ENCODE results near the gene NAPB.

NAPB gene

GRCh38 chr20:23437126-23437899 is 16.0 kb upstream of the NAPB start:
- ATAC-seq: no peak

DNA sequence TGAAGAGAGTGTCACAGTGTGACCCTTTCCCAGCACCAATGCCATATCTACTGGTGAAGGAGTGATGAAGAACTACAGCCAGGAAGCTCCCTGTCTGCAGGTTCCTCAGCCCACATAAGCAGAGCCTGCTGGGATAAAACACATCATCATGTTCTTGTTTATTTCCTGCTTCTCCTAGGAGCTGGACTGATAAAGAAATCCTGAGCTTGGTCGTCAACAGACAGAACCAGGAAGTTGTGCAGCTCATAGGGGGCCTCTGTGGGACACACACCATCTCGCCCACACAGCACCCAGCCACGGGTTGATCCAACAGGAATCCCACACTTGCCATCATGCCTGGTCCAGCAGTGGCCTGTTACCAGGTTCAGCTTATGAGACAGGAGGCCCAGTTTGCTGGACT is 15.4 kb upstream of the NAPB start:
- ATAC-seq: no peak

DNA sequence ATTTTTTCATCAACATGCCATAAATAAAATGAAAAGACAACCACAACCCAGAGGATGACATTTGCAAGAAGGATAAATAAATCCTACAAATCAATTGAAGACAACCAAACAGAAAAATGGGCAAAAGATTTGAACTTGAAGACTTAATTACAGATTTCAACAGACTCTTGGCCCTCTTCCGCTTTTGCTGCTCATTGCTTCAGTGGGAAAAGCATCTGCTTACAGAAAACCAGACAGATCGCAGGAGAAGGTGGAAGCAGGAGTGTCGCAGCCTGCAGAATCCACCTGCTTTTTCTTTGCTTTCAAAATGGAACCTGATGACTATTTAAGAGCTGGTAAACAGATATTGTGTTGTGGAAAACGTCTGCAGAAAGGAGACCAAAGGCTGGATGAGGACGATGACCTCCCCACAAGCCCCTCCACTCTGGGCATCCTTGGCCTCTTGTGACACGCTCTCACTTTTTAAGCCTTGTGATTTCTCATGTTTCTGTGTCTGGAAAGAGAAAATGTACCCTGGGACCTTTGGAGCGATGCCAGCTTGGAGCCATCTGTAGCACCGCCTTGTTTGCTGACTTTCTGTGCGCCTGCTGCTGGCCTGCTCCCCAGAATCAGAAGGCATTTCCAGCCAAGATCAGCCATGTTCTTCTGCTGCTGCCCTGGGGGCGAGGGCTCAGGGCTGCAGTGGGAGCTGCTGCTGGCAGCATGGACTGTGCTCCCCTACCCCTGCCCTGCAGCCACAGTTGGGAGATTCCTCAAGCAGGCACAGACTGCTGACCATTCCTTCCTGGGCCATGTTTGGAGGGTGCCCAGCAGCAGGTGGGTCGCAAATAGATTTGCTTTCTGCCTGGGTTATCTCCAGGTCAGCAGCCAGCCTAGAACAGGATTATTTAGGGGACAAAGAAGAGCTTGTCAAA is 14.6 kb upstream of the NAPB start:
- ATAC-seq: no peak

DNA sequence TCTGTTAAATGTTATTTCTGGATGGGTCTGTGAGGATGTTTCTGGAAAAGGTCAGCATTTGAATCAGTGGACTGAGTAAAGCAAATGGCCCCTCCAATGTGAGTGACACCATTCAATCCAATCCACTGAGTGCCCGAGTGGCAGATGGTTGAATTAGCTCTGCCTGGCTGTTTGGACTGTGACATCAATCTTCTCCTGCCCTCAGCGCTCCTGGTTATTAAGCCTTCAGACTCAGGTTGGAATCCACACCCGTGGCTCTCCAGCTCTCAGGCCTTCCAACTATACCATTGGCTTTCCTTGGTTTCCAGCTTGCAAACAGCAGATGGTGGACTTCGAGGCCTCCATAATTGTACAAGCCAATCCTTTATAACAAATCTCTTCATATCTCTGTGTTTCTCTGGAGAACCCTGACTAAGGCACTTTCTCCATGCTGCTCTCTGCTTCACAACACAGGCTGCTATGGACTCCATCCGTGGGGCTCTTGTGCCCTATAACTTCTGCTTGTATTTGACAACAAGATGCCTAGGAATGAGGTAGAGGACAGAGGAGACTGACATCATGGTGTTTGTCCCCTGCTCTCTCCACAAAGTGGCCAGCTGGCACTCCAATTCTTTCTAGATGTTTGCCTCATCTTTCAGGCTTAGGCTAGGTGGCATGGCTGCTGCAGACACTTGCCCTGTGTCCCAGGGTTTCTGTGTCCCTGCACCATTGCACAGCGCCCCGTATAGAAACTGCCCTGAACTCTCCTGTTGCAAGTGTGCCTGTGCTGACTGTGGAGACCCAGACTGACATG is 13.4 kb upstream of the NAPB start:
- no peak for ATAC-seq

DNA sequence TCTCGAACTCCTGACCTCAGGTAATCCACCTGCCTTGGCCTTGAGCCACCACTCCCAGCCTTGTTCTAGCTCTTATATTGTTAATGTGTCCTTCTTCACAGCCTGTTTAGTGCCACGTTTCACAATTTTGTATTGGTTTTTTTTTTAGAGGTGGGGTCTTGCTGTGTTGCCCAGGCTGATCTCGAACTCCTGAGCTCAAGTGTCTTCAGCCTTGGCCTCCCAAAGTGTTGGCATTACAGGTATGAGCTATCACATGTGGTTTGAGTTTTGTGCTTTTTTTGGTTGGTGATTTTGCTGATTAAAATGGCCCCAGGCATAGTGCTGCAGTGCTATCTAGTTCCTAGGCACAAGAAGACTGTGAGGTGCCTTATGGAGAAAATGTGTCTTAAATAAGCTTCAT is 12.3 kb upstream of the NAPB start:
- no peak for ATAC-seq

GRCh38 chr20:23425129-23425528 is 3.8 kb upstream of the NAPB start:
- ATAC-seq: no peak

DNA sequence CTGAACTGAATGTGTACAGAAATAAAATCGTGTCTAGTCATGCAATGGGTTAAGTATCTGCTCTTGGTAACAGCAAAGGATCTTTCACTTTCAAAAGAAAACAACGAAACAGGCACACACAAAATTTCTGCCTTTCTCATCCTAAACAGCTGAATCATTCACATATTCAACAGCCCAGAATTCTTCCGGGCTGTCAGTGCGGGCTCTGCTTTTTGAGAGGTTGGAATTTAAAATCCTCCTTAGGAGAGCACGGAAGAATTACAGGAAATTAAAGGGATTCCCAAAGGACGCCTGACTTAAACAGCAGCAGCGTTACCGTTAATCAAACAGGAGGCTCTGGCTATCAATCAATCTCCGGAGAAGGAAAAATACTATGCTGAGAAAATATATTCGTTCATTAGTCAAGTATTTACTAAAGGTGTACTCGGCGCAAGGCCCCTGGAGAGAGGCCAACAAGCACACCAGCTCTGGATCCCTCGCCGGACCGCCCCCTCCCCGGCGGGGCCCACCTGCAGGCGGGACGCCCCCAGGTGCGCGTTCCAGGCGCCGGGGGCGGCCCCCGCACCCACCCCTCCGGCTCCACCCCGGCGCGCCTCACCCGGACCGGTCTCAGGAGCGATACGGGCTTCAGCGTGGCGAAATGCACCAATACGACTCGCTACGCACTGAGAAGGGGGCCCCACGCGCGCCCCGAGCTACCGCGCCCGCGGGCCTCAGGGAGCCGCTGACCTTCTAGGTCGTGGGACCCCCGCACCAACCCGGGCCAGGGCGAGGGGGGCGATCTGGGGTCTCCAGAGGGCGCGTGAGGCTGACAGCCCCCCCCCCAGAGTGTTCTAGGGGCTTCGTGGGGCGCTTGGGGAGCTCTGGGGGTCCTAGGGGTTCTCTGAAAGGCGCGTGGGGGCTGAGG is 1.0 kb downstream of the NAPB start:
- peak; percentile 22 to 30 for ATAC-seq

DNA sequence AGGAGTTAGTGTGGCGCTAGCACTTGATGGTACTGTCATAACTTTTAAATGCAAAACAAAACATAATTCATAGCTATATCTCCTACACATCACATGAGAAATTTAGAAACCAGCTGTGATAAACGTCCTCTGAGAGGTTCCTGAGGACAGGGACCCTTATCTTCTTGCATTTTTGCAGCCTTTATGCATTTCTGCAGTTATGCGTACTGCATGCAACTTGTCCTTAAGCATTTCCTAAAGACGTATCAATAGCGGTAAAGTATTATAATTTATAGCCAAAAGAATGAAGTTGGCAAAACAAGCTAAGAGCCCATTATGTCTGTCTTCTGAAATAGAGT is 1.7 kb downstream of the NAPB start:
- ATAC-seq: no peak

DNA sequence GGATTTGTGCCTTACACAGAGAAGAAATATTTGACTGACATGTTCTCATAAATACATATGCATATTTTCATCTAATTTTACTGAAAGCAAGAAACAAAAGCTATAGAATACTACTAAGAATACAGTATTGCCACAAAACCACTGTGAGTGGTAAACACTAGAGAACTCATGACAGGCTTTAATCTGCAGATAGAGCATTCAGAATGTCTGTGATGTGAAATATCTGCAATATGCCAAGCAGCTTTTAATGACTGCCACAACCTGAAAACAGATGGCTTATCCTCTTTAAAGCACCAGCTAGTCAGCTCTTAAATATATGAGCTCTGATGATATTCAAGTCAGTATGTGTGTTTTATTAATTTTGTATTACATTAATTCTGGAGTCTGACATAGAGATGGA is 3.4 kb downstream of the NAPB start:
- no peak for ATAC-seq

DNA sequence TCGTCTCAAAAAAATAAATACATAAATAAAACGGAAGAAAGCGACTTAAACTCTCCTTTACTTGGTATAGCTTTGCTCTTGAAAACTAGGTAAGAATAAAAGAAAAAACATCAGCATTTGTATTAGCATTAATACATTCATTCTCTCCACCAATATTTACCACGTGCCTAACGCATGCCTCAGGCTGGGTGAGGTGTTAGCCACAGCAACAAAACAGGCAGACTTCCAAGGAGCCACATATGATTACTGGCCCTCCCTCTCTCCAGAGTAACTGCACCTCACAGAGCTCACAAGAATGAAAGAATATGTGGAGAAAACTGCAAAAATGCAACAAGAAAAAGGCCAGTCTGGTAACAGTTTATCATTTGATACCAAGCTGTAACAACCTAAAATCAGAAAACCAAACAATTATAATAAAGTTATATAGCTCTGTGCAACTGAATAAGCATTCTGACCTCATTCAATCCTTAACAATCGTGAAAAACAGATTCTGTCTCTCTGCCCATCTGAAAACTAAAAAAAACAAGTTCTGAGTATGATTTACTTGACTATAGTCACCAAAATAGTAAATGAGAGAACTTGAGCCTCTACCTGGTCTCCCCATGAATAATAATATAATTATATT is 5.2 kb downstream of the NAPB start:
- ATAC-seq: no peak

GRCh38 chr20:23415555-23415954 is 5.7 kb downstream of the NAPB start:
- no peak for ATAC-seq

DNA sequence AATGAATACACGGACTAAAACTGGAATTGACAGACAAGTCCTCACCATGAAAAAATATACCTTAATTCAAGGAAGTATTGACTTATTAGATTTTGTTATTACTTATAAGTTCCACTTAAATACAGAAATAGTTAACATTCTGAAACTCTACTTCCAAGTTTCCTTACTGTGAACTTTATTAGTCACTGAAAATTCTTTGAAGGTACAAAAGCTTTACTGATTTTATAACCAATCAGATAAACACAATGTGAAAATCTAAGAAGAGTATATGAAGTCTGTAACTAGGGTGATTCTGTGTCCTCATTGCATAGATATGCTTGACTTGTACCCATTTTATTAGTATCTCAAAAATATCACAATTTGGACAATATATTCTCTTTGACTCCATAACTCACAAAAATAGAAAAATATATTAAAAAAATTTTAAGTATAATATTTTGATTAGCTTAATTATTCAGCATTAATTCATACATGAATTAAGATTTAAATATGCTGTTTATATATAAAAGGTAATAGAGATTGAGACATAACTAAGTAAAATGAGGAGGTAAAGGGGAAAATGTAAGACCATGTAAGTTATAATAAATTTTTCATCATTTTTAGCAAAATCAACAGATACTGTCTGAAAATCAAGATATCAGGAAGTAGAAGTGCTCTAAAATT is 6.6 kb downstream of the NAPB start:
- ATAC-seq: no peak

DNA sequence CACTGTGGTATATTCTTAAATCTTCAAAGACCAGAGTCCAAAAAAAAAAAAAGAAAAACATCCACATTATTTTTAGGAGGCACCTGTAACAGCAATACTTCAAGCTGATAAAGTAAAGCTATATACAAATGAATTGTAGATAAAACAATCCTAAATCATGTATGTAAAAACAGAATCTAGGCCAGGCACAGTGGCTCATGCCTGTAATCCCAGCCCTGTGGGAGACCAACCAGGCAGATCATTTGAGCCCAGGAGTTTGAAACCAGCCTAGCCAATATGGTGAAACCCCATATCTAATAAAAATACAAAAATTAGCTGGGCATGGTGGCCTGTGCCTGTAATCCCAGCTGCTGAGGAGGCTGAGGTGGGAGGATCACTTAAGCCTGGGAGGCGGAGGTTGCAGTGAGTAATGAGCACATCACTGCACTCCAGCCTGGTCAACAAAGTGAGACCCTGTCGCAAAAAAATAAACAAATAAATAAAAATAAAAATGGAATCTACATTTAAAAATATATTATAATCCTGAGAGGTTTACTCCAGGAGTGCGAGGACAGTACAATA is 7.3 kb downstream of the NAPB start:
- ATAC-seq: no peak

DNA sequence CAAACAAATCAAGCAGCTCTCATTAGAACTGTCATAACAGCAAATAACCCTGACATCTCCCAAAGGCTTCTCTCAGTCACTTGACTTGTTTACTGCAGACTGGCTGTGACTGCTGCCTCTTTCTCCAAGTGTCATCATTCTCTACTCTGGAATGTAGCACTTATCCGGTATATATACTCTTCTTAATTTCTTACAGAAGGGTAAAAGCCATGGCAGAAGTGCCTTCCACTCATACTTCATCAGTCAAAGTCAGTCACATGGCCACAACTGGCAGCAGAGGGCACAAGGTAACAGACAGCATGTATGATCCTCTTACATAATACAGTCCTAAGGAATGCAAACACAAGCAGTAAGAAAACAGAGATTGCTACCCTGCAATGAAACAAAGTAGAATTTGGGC is 9.3 kb downstream of the NAPB start:
- ATAC-seq: no peak

DNA sequence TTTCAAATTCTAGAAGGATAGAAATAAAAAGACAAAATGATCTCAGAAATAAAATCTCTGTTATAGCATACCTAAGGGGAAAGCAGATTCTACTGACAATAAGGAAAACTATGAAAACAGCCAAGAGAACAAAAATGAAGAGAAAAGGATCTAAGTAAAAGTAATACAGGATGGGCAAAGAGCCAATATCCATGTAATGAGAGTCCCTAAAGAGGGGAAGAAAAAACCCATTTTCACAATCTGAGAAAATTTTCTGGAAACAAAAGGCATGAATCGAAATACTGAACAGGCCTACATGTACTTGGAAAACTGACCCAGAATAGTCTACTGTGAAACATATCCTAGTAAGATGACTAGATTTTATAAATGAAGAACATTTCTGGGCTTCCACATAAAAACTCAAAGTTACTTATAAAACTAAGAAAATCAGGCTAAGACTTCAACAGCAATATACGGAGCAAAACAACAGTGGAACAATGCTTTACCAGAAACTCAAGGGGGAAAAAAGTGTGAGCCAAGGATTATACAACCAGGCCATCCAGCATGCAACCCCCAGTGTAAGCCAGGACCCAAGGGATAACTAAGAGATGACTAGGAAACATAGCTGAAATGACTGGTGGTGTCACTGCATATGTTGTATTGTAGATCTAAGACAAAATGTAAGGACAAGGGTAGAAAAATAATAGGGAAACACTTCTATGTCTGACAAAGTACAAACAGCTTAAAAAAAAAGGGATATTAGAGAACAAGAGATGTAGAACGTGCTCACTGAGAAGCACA is 10.2 kb downstream of the NAPB start:
- ATAC-seq: no peak

GRCh38 chr20:23409800-23410199 is 11.5 kb downstream of the NAPB start:
- ATAC-seq: no peak

- ATAC-seq: no peak
Measured at GRCh38 chr20:23408957-23409356, 12.3 kb downstream of the NAPB start.

GRCh38 chr20:23407781-23408464 is 13.4 kb downstream of the NAPB start:
- peak; percentile 83 to 93 for ATAC-seq

GRCh38 chr20:23406880-23407279 is 14.4 kb downstream of the NAPB start:
- no peak for ATAC-seq
